Measurements from ENCODE around the gene CATSPERZ. TPM values are rescaled to one million over a fixed set of nuclear protein-coding genes. Genes with fewer than 3 reads are reported as not detected.

CATSPERZ gene
- total and polyA plus RNA-seq, 2 of the 13 experiments (the other 11 are each of a cell fraction or from before 2014, with no cell fraction given): 0.22 to 0.48 TPM

DNA sequence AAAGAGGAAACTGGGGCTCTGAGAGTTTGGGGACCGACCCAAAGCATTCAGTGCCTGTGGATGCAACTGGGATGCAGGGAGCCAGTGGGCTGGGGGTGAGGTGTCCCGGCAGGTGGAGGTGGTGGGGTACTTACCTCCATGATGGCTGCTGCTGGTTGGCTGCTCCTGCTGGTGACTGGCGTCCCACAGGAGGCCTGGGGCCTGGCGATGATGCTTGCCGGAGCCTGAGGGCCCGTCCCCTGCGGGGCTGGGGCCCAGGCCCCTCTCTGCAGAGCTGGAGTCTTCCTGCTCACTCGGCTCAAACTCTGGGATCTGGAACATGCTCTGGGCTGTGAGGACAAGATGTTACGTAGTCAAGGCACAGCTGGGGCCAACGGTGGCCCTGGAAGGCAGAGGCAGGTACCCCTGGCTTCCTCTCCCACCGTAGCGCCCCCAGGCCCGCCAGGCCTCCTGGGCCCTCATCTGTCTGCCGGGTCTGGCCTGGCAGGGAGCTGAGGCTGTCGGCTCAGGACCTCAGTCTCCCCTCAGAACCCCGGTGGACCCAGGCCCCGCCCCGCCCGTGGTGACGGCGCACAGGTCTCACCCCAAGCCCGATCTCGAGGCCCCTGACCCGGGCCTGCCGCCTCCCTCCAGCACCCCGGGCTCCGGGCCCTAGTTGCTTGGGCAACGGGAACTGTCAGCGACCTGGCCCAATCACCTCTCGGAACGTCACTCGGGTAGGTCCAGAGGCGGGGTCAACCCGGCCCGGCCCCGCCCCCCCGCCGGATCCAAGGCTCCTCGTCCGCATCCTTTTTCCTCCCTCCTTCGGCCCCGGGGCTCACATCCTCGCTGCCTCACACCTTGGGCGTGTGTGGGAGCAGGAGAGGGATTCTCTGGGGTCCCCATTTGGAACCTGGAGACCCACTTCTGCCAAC lies 15.9 kb upstream of the CATSPERZ start, which contains the start of gene BAD (continued):
- TF ChIP-seq, protein P1, sequence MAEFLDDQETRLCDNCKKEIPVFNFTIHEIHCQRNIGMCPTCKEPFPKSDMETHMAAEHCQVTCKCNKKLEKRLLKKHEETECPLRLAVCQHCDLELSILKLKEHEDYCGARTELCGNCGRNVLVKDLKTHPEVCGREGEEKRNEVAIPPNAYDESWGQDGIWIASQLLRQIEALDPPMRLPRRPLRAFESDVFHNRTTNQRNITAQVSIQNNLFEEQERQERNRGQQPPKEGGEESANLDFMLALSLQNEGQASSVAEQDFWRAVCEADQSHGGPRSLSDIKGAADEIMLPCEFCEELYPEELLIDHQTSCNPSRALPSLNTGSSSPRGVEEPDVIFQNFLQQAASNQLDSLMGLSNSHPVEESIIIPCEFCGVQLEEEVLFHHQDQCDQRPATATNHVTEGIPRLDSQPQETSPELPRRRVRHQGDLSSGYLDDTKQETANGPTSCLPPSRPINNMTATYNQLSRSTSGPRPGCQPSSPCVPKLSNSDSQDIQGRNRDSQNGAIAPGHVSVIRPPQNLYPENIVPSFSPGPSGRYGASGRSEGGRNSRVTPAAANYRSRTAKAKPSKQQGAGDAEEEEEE (CRISPR knock-in tag; IDR thresholded peaks at IDR 0.05; ENCODE audit: borderline replicate concordance): no peak
- TF ChIP-seq MED8 (CRISPR knock-in tag; IDR thresholded peaks at IDR 0.05; ENCODE audit: insufficient replicate concordance) (no peak), ZNF331 (CRISPR knock-in tag; IDR thresholded peaks at IDR 0.05) (no peak), HOXD1 (CRISPR knock-in tag; IDR thresholded peaks at IDR 0.05) (no peak), ZNF773 (CRISPR knock-in tag; IDR thresholded peaks at IDR 0.05; ENCODE audit: borderline replicate concordance) (no peak), ZNF747 (CRISPR knock-in tag; IDR thresholded peaks at IDR 0.05; ENCODE audit: borderline replicate concordance) (no peak), MATR3 (CRISPR knock-in tag; IDR thresholded peaks at IDR 0.05) (no peak), ZNF333 (CRISPR knock-in tag; IDR thresholded peaks at IDR 0.05; ENCODE audit: borderline replicate concordance) (0 out of 2 replicates have a peak, but pooled peaks have one; percentile 4), MXD4 (CRISPR knock-in tag; IDR thresholded peaks at IDR 0.05) (no peak), TAF15 (IDR thresholded peaks at IDR 0.05; ENCODE audit: low read depth, low read length, poor library complexity, severe bottlenecking) (peak; percentile 32), SRY (CRISPR knock-in tag; IDR thresholded peaks at IDR 0.05) (no peak), ARNT2 (CRISPR knock-in tag; IDR thresholded peaks at IDR 0.05; ENCODE audit: low read depth) (no peak), ATRX (CRISPR knock-in tag; IDR thresholded peaks at IDR 0.05; ENCODE audit: borderline replicate concordance) (no peak), TRIM24 (CRISPR knock-in tag; IDR thresholded peaks at IDR 0.05) (no peak)
- TF ChIP-seq, protein P2, sequence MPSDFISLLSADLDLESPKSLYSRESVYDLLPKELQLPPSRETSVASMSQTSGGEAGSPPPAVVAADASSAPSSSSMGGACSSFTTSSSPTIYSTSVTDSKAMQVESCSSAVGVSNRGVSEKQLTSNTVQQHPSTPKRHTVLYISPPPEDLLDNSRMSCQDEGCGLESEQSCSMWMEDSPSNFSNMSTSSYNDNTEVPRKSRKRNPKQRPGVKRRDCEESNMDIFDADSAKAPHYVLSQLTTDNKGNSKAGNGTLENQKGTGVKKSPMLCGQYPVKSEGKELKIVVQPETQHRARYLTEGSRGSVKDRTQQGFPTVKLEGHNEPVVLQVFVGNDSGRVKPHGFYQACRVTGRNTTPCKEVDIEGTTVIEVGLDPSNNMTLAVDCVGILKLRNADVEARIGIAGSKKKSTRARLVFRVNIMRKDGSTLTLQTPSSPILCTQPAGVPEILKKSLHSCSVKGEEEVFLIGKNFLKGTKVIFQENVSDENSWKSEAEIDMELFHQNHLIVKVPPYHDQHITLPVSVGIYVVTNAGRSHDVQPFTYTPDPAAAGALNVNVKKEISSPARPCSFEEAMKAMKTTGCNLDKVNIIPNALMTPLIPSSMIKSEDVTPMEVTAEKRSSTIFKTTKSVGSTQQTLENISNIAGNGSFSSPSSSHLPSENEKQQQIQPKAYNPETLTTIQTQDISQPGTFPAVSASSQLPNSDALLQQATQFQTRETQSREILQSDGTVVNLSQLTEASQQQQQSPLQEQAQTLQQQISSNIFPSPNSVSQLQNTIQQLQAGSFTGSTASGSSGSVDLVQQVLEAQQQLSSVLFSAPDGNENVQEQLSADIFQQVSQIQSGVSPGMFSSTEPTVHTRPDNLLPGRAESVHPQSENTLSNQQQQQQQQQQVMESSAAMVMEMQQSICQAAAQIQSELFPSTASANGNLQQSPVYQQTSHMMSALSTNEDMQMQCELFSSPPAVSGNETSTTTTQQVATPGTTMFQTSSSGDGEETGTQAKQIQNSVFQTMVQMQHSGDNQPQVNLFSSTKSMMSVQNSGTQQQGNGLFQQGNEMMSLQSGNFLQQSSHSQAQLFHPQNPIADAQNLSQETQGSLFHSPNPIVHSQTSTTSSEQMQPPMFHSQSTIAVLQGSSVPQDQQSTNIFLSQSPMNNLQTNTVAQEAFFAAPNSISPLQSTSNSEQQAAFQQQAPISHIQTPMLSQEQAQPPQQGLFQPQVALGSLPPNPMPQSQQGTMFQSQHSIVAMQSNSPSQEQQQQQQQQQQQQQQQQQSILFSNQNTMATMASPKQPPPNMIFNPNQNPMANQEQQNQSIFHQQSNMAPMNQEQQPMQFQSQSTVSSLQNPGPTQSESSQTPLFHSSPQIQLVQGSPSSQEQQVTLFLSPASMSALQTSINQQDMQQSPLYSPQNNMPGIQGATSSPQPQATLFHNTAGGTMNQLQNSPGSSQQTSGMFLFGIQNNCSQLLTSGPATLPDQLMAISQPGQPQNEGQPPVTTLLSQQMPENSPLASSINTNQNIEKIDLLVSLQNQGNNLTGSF (CRISPR knock-in tag; IDR thresholded peaks at IDR 0.05): no peak
- TF ChIP-seq, protein P3, sequence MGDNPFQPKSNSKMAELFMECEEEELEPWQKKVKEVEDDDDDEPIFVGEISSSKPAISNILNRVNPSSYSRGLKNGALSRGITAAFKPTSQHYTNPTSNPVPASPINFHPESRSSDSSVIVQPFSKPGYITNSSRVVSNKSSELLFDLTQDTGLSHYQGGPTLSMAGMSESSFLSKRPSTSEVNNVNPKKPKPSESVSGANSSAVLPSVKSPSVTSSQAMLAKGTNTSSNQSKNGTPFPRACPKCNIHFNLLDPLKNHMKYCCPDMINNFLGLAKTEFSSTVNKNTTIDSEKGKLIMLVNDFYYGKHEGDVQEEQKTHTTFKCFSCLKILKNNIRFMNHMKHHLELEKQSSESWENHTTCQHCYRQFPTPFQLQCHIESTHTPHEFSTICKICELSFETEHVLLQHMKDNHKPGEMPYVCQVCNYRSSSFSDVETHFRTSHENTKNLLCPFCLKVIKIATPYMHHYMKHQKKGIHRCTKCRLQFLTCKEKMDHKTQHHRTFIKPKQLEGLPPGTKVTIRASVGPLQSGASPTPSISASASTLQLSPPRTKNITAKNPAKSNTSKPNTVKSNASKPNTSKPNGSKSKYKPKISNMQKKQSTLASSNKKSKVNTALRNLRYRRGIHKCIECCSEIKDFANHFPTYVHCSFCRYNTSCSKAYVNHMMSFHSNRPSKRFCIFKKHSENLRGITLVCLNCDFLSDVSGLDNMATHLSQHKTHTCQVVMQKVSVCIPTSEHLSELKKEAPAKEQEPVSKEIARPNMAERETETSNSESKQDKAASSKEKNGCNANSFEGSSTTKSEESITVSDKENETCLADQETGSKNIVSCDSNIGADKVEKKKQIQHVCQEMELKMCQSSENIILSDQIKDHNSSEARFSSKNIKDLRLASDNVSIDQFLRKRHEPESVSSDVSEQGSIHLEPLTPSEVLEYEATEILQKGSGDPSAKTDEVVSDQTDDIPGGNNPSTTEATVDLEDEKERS (CRISPR knock-in tag; IDR thresholded peaks at IDR 0.05): no peak
- TF ChIP-seq, protein P4, sequence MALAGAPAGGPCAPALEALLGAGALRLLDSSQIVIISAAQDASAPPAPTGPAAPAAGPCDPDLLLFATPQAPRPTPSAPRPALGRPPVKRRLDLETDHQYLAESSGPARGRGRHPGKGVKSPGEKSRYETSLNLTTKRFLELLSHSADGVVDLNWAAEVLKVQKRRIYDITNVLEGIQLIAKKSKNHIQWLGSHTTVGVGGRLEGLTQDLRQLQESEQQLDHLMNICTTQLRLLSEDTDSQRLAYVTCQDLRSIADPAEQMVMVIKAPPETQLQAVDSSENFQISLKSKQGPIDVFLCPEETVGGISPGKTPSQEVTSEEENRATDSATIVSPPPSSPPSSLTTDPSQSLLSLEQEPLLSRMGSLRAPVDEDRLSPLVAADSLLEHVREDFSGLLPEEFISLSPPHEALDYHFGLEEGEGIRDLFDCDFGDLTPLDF (CRISPR knock-in tag; IDR thresholded peaks at IDR 0.05): no peak; the same call in 1 of the 2 replicates

Data from HepG2 (cell line).